ENCODE measurements around the gene ACTA1. TPM values are rescaled to one million over a fixed set of nuclear protein-coding genes. Genes with fewer than 3 reads are reported as not detected.

ACTA1 gene
- total and polyA plus RNA-seq, 2 donors (not counting 1 experiment from before 2014, with no cell fraction given) = 0.21 TPM; not detected in 1

GRCh38 chr1:229459815-229460214 is 25.9 kb upstream of the ACTA1 start:
- intact Hi-C loops (cut with micrococcal nuclease) = no loop called here
- CTCF ChIA-PET = interaction anchor here (1.6 kb wide), 1 partner anchor 8 kb away, joined by 3 read pairs; no protein-coding TSS in a partner anchor

GRCh38 chr1:229457436-229457835 is 23.5 kb upstream of the ACTA1 start:
- no CpG with 5 or more reads among the region's 4 CpGs for whole genome bisulfite sequencing (ENCODE audit: insufficient coverage)
- CTCF ChIA-PET = no interaction called here

More at GRCh38 chr1:229459815-229460214, 25.9 kb upstream of the ACTA1 start:
- WGBS (ENCODE audit: insufficient coverage) = 100% methylated on average over 1 of the region's 3 CpGs
- Mint-ChIP-seq H3K27me3 (no peaks in the 10 kb centered on the region), H3K4me3 (no peak overlapping the region), H3K27ac (no peak overlapping the region), H3K9me3 (ENCODE audit: insufficient read depth) (no peaks in the 10 kb centered on the region), H3K4me1 (no peaks in the 10 kb centered on the region)
- no peak overlapping the region for H2AFZ ChIP-seq (ENCODE audit: insufficient read depth, low read depth, low read length, poor library complexity, severe bottlenecking)
- TF ChIP-seq CTCF (IDR thresholded peaks at IDR 0.05) (no peak), EZH2 (IDR thresholded peaks at IDR 0.05; ENCODE audit: borderline replicate concordance, insufficient read depth, low read depth, low read length, poor library complexity, severe bottlenecking) (no peak)
- H3K9ac ChIP-seq (ENCODE audit: low read length) = no peak overlapping the region
- H3K4me2 ChIP-seq (replicated peaks; ENCODE audit: low read depth, low read length, poor library complexity, severe bottlenecking) = no peak overlapping the region
- no peaks in the 10 kb centered on the region for H4K20me1 ChIP-seq (ENCODE audit: control insufficient read depth, insufficient read depth, low read length, poor library complexity, severe bottlenecking)
- H3K79me2 ChIP-seq (ENCODE audit: control insufficient read depth, insufficient read depth, low read length) = no peaks in the 10 kb centered on the region
- no peaks in the 10 kb centered on the region for H3K27me3 ChIP-seq (replicated peaks in 1 of 4; ENCODE audit: control extremely low read depth in 1 of 4, control insufficient read depth in 3 of 4, insufficient read depth in 4 of 4, low read length in 3 of 4)
- ATAC-seq (ENCODE audit: low read depth) (no peak), DNase-seq (no peak)
- H3K36me3 ChIP-seq (replicated peaks in 1 of 2; ENCODE audit: control extremely low read depth in 1 of 2, control insufficient read depth in 1 of 2, extremely low read depth in 1 of 2, insufficient read depth in 2 of 2, low read length in 1 of 2) = peaks cover 15 to 56% of the 10 kb centered on the region in 2 experiments
- no peaks in the 10 kb centered on the region for H3K9me3 ChIP-seq (ENCODE audit: control extremely low read depth in 1 of 3, control insufficient read depth in 2 of 3, insufficient read depth in 1 of 3, low read length in 2 of 3)
- POLR2A ChIA-PET = no interaction called here
- H3K4me3 ChIP-seq (ENCODE audit: control extremely low read depth in 1 of 5, extremely low read depth in 1 of 5, insufficient read depth in 1 of 5, low read depth in 2 of 5, low read length in 4 of 5) = no peak overlapping the region
- H3K27ac ChIP-seq (ENCODE audit: low read length in 2 of 2) = no peak overlapping the region
- H3K4me1 ChIP-seq (ENCODE audit: control insufficient read depth in 2 of 2, insufficient read depth in 2 of 2, low read length in 2 of 2) = no peaks in the 10 kb centered on the region

More at GRCh38 chr1:229457436-229457835, 23.5 kb upstream of the ACTA1 start:
- H3K4me2 ChIP-seq (replicated peaks; ENCODE audit: low read depth, low read length, poor library complexity, severe bottlenecking) = no peak overlapping the region
- no peak overlapping the region for H3K9ac ChIP-seq (ENCODE audit: low read length)
- H3K4me3 ChIP-seq (ENCODE audit: control extremely low read depth in 1 of 5, extremely low read depth in 1 of 5, insufficient read depth in 1 of 5, low read depth in 2 of 5, low read length in 4 of 5) = no peak overlapping the region
- H3K9me3 ChIP-seq (ENCODE audit: control extremely low read depth in 1 of 3, control insufficient read depth in 2 of 3, insufficient read depth in 1 of 3, low read length in 2 of 3) = no peaks in the 10 kb centered on the region
- no peaks in the 10 kb centered on the region for H3K27me3 ChIP-seq (replicated peaks in 1 of 4; ENCODE audit: control extremely low read depth in 1 of 4, control insufficient read depth in 3 of 4, insufficient read depth in 4 of 4, low read length in 3 of 4)
- H2AFZ ChIP-seq (ENCODE audit: insufficient read depth, low read depth, low read length, poor library complexity, severe bottlenecking) = no peak overlapping the region
- no peak for DNase-seq
- H3K27ac Mint-ChIP-seq = no peak overlapping the region
- no peak for TF ChIP-seq EZH2 (IDR thresholded peaks at IDR 0.05; ENCODE audit: borderline replicate concordance, insufficient read depth, low read depth, low read length, poor library complexity, severe bottlenecking)
- no peak for TF ChIP-seq CTCF (IDR thresholded peaks at IDR 0.05)
- H3K36me3 ChIP-seq (replicated peaks in 1 of 2; ENCODE audit: control extremely low read depth in 1 of 2, control insufficient read depth in 1 of 2, extremely low read depth in 1 of 2, insufficient read depth in 2 of 2, low read length in 1 of 2) = peaks cover 7 to 45% of the 10 kb centered on the region in 2 experiments
- H3K27me3 Mint-ChIP-seq = no peaks in the 10 kb centered on the region
- H3K9me3 Mint-ChIP-seq (ENCODE audit: insufficient read depth) = no peaks in the 10 kb centered on the region
- no peak overlapping the region for H3K27ac ChIP-seq (ENCODE audit: low read length in 2 of 2)
- intact Hi-C loops (cut with micrococcal nuclease) = no loop called here
- no peaks in the 10 kb centered on the region for H4K20me1 ChIP-seq (ENCODE audit: control insufficient read depth, insufficient read depth, low read length, poor library complexity, severe bottlenecking)
- H3K4me3 Mint-ChIP-seq = no peak overlapping the region
- no peaks in the 10 kb centered on the region for H3K4me1 Mint-ChIP-seq
- H3K4me1 ChIP-seq (ENCODE audit: control insufficient read depth in 2 of 2, insufficient read depth in 2 of 2, low read length in 2 of 2) = no peaks in the 10 kb centered on the region
- POLR2A ChIA-PET = no interaction called here
- no peak for ATAC-seq (ENCODE audit: low read depth)
- H3K79me2 ChIP-seq (ENCODE audit: control insufficient read depth, insufficient read depth, low read length) = no peaks in the 10 kb centered on the region

Data from B cell (primary cell).